Testis (tissue), 2 donors: ENCODE measurements around the gene PLEKHA7.

ENCODE experiments used
- POLR2A ChIP-seq: fragments of 450-650 bp; IDR thresholded peaks from one replicate; pipeline ENCODE4 v1.6.1; 2017; ENCODE audit warnings: antibody characterized with exemption, mild to moderate bottlenecking, moderate library complexity
- TF ChIP-seq, protein P1 (sequence below), 3 experiments: fragments of 450-650 bp in 2 of 3; fragments of 200-600 bp in 1 of 3; sonication (generic) in 1 of 3; IDR thresholded peaks; one replicate each; pipeline ENCODE4 v1.5.1; 2016 to 2019; ENCODE audit warnings: antibody characterized with exemption in 3 of 3, mild to moderate bottlenecking in 2 of 3, moderate library complexity in 1 of 3

GRCh38 chr11:16902182-16902581 lies 112.0 kb downstream of the PLEKHA7 start:
- TF ChIP-seq, protein P1, sequence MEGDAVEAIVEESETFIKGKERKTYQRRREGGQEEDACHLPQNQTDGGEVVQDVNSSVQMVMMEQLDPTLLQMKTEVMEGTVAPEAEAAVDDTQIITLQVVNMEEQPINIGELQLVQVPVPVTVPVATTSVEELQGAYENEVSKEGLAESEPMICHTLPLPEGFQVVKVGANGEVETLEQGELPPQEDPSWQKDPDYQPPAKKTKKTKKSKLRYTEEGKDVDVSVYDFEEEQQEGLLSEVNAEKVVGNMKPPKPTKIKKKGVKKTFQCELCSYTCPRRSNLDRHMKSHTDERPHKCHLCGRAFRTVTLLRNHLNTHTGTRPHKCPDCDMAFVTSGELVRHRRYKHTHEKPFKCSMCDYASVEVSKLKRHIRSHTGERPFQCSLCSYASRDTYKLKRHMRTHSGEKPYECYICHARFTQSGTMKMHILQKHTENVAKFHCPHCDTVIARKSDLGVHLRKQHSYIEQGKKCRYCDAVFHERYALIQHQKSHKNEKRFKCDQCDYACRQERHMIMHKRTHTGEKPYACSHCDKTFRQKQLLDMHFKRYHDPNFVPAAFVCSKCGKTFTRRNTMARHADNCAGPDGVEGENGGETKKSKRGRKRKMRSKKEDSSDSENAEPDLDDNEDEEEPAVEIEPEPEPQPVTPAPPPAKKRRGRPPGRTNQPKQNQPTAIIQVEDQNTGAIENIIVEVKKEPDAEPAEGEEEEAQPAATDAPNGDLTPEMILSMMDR (IDR thresholded peaks at IDR 0.05), result no peak
- no peak for TF ChIP-seq POLR2A
